GM06990 (cell line): ENCODE data around the gene DACH1.

ENCODE experiments used
- DNase-seq: peaks from one replicate; pipeline ENCODE4 v3.0.0-alpha.2; 2011; ENCODE audit not compliant: insufficient read length; ENCODE audit errors: extremely low read depth
- H3K27me3 ChIP-seq: replicated peaks from 2 replicates; pipeline ENCODE4 v1.6.0; 2011; ENCODE audit warnings: low read length; ENCODE audit not compliant: control insufficient read depth, insufficient read depth
- H3K36me3 ChIP-seq: 2 replicates; pipeline ENCODE4 v1.5.1; 2011; ENCODE audit warnings: low read length; ENCODE audit not compliant: control insufficient read depth, insufficient read depth
- H3K4me3 ChIP-seq: replicated peaks from 2 replicates; pipeline ENCODE4 v1.5.1; 2011; ENCODE audit warnings: low read depth, mild to moderate bottlenecking, control low read depth, low read length
- TF ChIP-seq, protein P1 (sequence below): IDR thresholded peaks from 2 replicates; pipeline ENCODE4 v1.5.1; 2011; ENCODE audit warnings: low read length, control low read depth, mild to moderate bottlenecking, inconsistent platforms; ENCODE audit not compliant: insufficient read depth, poor library complexity, severe bottlenecking

Gene DACH1

GRCh38 chr13:71828117-71828516 is 38.9 kb downstream of the DACH1 start:
- no peak for DNase-seq
- no peaks in the 10 kb centered on the region; the same call in 1 of the 2 replicates for H3K27me3 ChIP-seq
- TF ChIP-seq, protein P1, sequence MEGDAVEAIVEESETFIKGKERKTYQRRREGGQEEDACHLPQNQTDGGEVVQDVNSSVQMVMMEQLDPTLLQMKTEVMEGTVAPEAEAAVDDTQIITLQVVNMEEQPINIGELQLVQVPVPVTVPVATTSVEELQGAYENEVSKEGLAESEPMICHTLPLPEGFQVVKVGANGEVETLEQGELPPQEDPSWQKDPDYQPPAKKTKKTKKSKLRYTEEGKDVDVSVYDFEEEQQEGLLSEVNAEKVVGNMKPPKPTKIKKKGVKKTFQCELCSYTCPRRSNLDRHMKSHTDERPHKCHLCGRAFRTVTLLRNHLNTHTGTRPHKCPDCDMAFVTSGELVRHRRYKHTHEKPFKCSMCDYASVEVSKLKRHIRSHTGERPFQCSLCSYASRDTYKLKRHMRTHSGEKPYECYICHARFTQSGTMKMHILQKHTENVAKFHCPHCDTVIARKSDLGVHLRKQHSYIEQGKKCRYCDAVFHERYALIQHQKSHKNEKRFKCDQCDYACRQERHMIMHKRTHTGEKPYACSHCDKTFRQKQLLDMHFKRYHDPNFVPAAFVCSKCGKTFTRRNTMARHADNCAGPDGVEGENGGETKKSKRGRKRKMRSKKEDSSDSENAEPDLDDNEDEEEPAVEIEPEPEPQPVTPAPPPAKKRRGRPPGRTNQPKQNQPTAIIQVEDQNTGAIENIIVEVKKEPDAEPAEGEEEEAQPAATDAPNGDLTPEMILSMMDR, result no peak
- H3K36me3 ChIP-seq, result no peaks in the 10 kb centered on the region
- no peak overlapping the region for H3K4me3 ChIP-seq

DNA sequence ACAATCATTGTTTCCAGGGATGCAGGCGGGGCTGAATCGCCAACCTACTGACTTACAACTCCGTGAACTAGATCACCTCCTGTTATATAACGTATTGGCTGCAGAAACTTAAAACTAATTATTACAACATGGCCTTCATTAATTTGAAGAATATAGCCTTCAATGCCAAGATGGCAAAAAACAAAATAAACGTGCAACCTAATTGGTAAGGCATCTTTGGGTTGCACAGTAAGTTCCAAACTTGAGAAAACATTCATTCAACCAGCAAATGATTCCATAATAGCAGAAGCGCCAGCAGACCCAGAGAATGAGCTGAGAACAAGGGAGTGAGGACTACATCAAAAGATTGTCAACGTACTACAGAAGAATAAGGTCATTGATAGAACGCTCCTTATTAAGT is 39.8 kb downstream of the DACH1 start:
- no peak overlapping the region for H3K4me3 ChIP-seq
- H3K27me3 ChIP-seq, result no peaks in the 10 kb centered on the region; the same call in 1 of the 2 replicates
- TF ChIP-seq, protein P1, result no peak
- H3K36me3 ChIP-seq, result no peaks in the 10 kb centered on the region
- DNase-seq, result no peak

GRCh38 chr13:71820699-71821098 is 46.3 kb downstream of the DACH1 start:
- no peak overlapping the region for H3K4me3 ChIP-seq
- no peaks in the 10 kb centered on the region for H3K36me3 ChIP-seq
- H3K27me3 ChIP-seq, result no peaks in the 10 kb centered on the region
- DNase-seq, result no peak
- TF ChIP-seq, protein P1, result no peak

DNA sequence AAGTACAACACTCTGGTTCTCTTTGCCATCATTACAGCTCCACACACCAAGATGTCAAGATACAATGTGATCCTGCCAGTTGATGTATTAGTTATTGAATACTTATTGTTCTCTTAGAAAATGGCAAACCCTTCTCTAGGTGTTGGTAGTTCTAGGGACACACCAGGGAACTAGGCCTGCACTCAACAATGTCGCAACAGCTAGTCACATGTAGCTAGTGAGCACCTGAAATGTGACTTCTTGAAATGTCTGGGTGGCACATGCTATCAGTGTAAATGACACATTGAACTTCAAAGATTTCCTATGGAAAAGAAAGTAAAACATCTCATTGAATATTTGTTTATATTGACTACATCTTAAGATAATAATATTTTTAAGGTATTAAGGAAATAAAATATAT is 49.7 kb downstream of the DACH1 start:
- Histone ChIP-seq H3K36me3 (no peaks in the 10 kb centered on the region), H3K27me3 (no peaks in the 10 kb centered on the region), H3K4me3 (no peak overlapping the region)
- TF ChIP-seq, protein P1, result no peak
- no peak for DNase-seq

GRCh38 chr13:71814806-71815360 is 52.1 kb downstream of the DACH1 start:
- Histone ChIP-seq H3K36me3 (no peaks in the 10 kb centered on the region), H3K27me3 (no peaks in the 10 kb centered on the region), H3K4me3 (no peak overlapping the region)
- TF ChIP-seq, protein P1, result no peak
- no peak for DNase-seq

GRCh38 chr13:71813187-71813586 is 53.8 kb downstream of the DACH1 start:
- DNase-seq, result no peak

More at GRCh38 chr13:71813187-71813586, 53.8 kb downstream of the DACH1 start:
- TF ChIP-seq, protein P1, result no peak
- Histone ChIP-seq H3K27me3 (no peaks in the 10 kb centered on the region), H3K4me3 (no peak overlapping the region), H3K36me3 (no peaks in the 10 kb centered on the region)
